Peyer's patch (tissue), 4 donors: ENCODE results near the gene GCA.

Experiments used
- CTCF ChIP-seq, 6 experiments: fragments of 450-650 bp in 4 of 6; fragments of 200-600 bp in 2 of 6; sonication (generic) in 1 of 6; IDR thresholded peaks; one replicate each; pipeline ENCODE4 v1.5.1; 2017 to 2019; ENCODE audit warnings: antibody characterized with exemption in 6 of 6, mild to moderate bottlenecking in 3 of 6, moderate library complexity in 1 of 6
- POLR2A ChIP-seq, 2 donors: fragments of 450-650 bp; IDR thresholded peaks; one replicate each; pipeline ENCODE4 v1.5.1; 2017; ENCODE audit warnings: antibody characterized with exemption in 2 of 2, mild to moderate bottlenecking in 2 of 2, moderate library complexity in 2 of 2

GRCh38 chr2:162379719-162380580 lies 36.0 kb downstream of the GCA start:
- TF ChIP-seq CTCF (IDR thresholded peaks at IDR 0.05) = no peak
- no peak for TF ChIP-seq POLR2A (IDR thresholded peaks at IDR 0.05)
